GM12874 (cell line): ENCODE results near the gene RIPOR3.

ENCODE experiments used
- CTCF ChIP-seq: IDR thresholded peaks from 2 replicates; pipeline ENCODE4 v1.5.1; 2011; ENCODE audit warnings: low read depth, mild to moderate bottlenecking, control low read depth, low read length, moderate library complexity; ENCODE audit not compliant: insufficient read depth

The RIPOR3 gene

GRCh38 chr20:50575865-50576720 lies 115.2 kb downstream of the RIPOR3 start:
- peak; percentile 77 for TF ChIP-seq CTCF

GRCh38 chr20:50574586-50574985 lies 116.8 kb downstream of the RIPOR3 start:
- no peak for TF ChIP-seq CTCF

GRCh38 chr20:50574108-50574507 lies 117.2 kb downstream of the RIPOR3 start:
- no peak for TF ChIP-seq CTCF

- TF ChIP-seq CTCF: no peak
Measured at GRCh38 chr20:50572938-50573777, 118.2 kb downstream of the RIPOR3 start.

- no peak for TF ChIP-seq CTCF
Measured at GRCh38 chr20:50571466-50571865, 119.9 kb downstream of the RIPOR3 start.

- peak; percentile 56 for TF ChIP-seq CTCF
Measured at GRCh38 chr20:50569864-50570836, 121.2 kb downstream of the RIPOR3 start.
